HepG2 (cell line): ENCODE results near the gene METTL15. TPM values are rescaled to one million over a fixed set of nuclear protein-coding genes. Genes with fewer than 3 reads are reported as not detected.

Source experiments
- ATAC-seq: fragments of 200-7000 bp; cut with Tn5 transposase; 3 replicates; pipeline ENCODE4 v1.9.1; 2020; ENCODE audit warnings: mild to moderate bottlenecking, moderate library complexity
- BruUV-seq: library from RNA; stranded (reverse); fragments of 400-500 nt; replicated peaks from 2 replicates; lab custom pipeline; 2021; lab: Mats Ljungman, UMichigan
- CTCF ChIA-PET: fragments of 300-600 bp; formaldehyde crosslinking; extraction: SDS; loops from one replicate; lab custom pipeline; 2021; ENCODE audit warnings: low total read pairs, inconsistent platforms, low intra/inter-chr PET ratio; lab: Yijun Ruan, JAX
- POLR2A ChIA-PET: fragments of 350-600 bp; sonication (Branson Sonifier 250); formaldehyde crosslinking; loops from one replicate; lab custom pipeline; 2020; ENCODE audit warnings: antibody characterized with exemption, inconsistent platforms; lab: Yijun Ruan, JAX
- DNase-seq: peaks from one replicate; pipeline ENCODE4 v3.0.0-alpha.2; 2015; ENCODE audit warnings: low spot score
- FAIRE-seq: peaks from 3 replicates; lab custom pipeline; 2011; peaks lifted over from hg19 to GRCh38; lab: Jason Lieb, UNC
- H2AFZ ChIP-seq: one replicate; pipeline ENCODE4 v1.6.1; 2011; ENCODE audit warnings: low read length, inconsistent platforms
- H3K27ac ChIP-seq: fragments of 300-600 bp; 3 replicates; pipeline ENCODE4 v1.8.0; 2011; ENCODE audit warnings: mixed run types, mild to moderate bottlenecking, mixed read lengths, low read length, inconsistent platforms; ENCODE audit not compliant: insufficient read depth; ENCODE audit errors: extremely low read length
- H3K27me3 ChIP-seq, 2 experiments: fragments of 200-600 bp in 1 of 2; 2 replicates in 1 of 2; 3 replicates in 1 of 2; pipeline versions ENCODE4 v1.6.0 to v1.8.0; 2011; ENCODE audit warnings: low read length in 2 of 2, mild to moderate bottlenecking in 2 of 2, moderate library complexity in 2 of 2, inconsistent platforms in 1 of 2; ENCODE audit not compliant: insufficient read depth in 2 of 2, control insufficient read depth in 1 of 2
- H3K36me3 ChIP-seq, 2 experiments: fragments of 200-600 bp in 1 of 2; replicated peaks in 1 of 2; 2 replicates in 1 of 2; 3 replicates in 1 of 2; pipeline versions ENCODE4 v1.5.1 to v1.8.0; 2011; ENCODE audit warnings: low read length in 2 of 2, inconsistent platforms in 1 of 2; ENCODE audit not compliant: insufficient read depth in 2 of 2, control insufficient read depth in 1 of 2
- H3K4me1 ChIP-seq: 2 replicates; pipeline ENCODE4 v1.5.1; 2012; ENCODE audit warnings: low read length, inconsistent platforms; ENCODE audit not compliant: insufficient read depth
- H3K4me2 ChIP-seq: 2 replicates; pipeline ENCODE4 v1.6.0; 2011; ENCODE audit warnings: low read depth, low read length, inconsistent platforms
- H3K4me3 ChIP-seq, 3 experiments: fragments of 200-600 bp in 1 of 3; sonication (generic), shearing (Covaris generic) in 1 of 3; replicated peaks in 1 of 3; 2 replicates each; pipeline ENCODE4 v1.5.1; 2011 to 2016; ENCODE audit warnings: low read length in 3 of 3, inconsistent platforms in 2 of 3, low read depth in 2 of 3, mild to moderate bottlenecking in 2 of 3, control low read depth in 1 of 3, mixed read lengths in 1 of 3; ENCODE audit not compliant: insufficient read depth in 1 of 3
- H3K79me2 ChIP-seq: one replicate; pipeline ENCODE4 v1.6.1; 2011; ENCODE audit warnings: low read length, inconsistent platforms; ENCODE audit not compliant: insufficient read depth
- H3K9ac ChIP-seq: 2 replicates; pipeline ENCODE4 v1.6.0; 2011; ENCODE audit warnings: mild to moderate bottlenecking, low read depth, low read length, inconsistent platforms; ENCODE audit not compliant: insufficient read depth
- H3K9me3 ChIP-seq: 2 replicates; pipeline ENCODE4 v1.5.1; 2012; ENCODE audit warnings: mild to moderate bottlenecking, low read length
- H4K20me1 ChIP-seq: 2 replicates; pipeline ENCODE4 v1.6.0; 2011; ENCODE audit warnings: inconsistent platforms, mild to moderate bottlenecking, low read length, moderate library complexity; ENCODE audit not compliant: insufficient read depth
- BCL3 ChIP-seq: sonication (generic); formaldehyde crosslinking; IDR thresholded peaks from 2 replicates; pipeline ENCODE4 v1.5.1; 2020; ENCODE audit warnings: mild to moderate bottlenecking, missing genetic modification reagents, moderate library complexity
- PRDM10 ChIP-seq: sonication (generic); formaldehyde crosslinking; IDR thresholded peaks from 2 replicates; pipeline ENCODE4 v1.4.0; 2020; ENCODE audit warnings: low read depth, missing genetic modification reagents
- YEATS2 ChIP-seq: sonication (generic); formaldehyde crosslinking; IDR thresholded peaks from 2 replicates; pipeline ENCODE4 v1.4.0; 2020; ENCODE audit warnings: missing genetic modification reagents, borderline replicate concordance
- ZKSCAN8 ChIP-seq: IDR thresholded peaks from 2 replicates; pipeline ENCODE4 v1.6.1; 2016; ENCODE audit warnings: borderline replicate concordance, missing genetic modification reagents, missing compliant biosample characterization
- ZNF878 ChIP-seq: sonication (generic); formaldehyde crosslinking; IDR thresholded peaks from 2 replicates; pipeline ENCODE4 v1.8.1; 2023; ENCODE audit warnings: mild to moderate bottlenecking, missing genetic modification reagents, moderate library complexity
- WGBS: methylation state at CpG from one replicate; pipeline ENCODE4 v1.1.6; 2017; ENCODE audit warnings: low lambda C conversion rate; 5-methylcytosine and 5-hydroxymethylcytosine counted together
- in situ Hi-C: cut with HindIII; loops from 2 replicates; pipeline ENCODE4 v1.10.0; 2017; ENCODE audit warnings: low pct_unique_long_range_greater_than_20kb; ENCODE audit not compliant: extremely low pct_ligation_motif_present
- intact Hi-C: fragments of 100-400 bp; cut with micrococcal nuclease; formaldehyde crosslinking; loops from one replicate; pipeline ENCODE4 v1.10.0; 2022; ENCODE audit not compliant: unreplicated experiment
- polyA plus RNA-seq, 8 experiments: library from polyadenylated mRNA; depleted of rRNA in 3 of 8; stranded (reverse) in 7 of 8; unstranded in 1 of 8; fragments of >200 nt; fragmentation: Illumina TruSeq in 4 of 8; extraction: Trizol in 4 of 8; gene quantifications; 2 replicates each; pipeline versions ENCODE4 v1.2.1 to v1.2.3, GENCODE V29; 2011 to 2016; ENCODE audit warnings: low read depth in 4 of 8, missing spikeins in 1 of 8, mixed read lengths in 1 of 8; ENCODE audit not compliant: insufficient read depth in 1 of 8
- total RNA-seq, 5 experiments: library from RNA; depleted of rRNA; stranded (reverse); fragments of >200 nt; fragmentation: Illumina TruSeq; extraction: Trizol; gene quantifications; 2 replicates each; pipeline ENCODE4 v1.2.3, GENCODE V29; 2016; ENCODE audit warnings: low read depth in 1 of 5
- TF ChIP-seq, protein P1 (sequence below): IDR thresholded peaks from 2 replicates; pipeline ENCODE4 v1.6.1; 2012; ENCODE audit warnings: inconsistent platforms

Gene METTL15
- total and polyA plus RNA-seq, 2 of the 13 experiments (the other 11 are each of a cell fraction or from before 2014, with no cell fraction given): 6.5 to 14.0 TPM

- no peak for TF ChIP-seq ZKSCAN8 (CRISPR knock-in tag)
Measured at GRCh38 chr11:28257761-28258160, 149.6 kb downstream of the METTL15 start (continued).

DNA sequence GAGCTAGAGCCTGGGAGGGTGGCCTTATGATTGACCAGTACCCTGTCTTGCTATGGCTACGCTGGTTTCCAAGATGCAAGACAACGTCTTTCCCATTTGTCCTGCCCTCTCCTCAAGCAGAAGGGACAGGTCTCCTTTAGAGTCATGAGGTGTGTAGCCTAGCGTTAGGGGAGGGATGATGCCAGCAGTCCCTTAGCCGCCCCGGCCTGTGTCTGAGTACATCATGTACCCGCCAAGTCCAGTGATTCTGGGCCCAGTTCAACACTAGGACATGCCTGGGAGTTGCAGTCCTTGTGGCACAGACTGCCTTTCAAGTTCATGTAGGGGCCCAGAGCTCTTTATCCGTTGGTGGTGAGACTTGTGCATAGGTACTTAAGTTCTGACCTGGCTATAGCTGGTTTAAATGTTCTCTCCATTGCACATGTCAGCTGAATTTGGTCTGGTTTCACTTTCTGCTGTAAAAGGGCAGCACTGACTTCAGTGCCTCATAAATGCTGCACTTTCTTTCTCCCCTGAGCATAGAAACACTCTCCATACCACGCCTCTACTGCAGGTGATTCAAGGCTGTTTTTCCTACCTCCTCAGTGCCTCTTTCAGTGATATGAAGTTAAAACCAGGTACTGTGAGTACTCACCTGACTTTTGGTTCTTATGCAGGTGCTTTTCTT is 151.1 kb downstream of the METTL15 start:
- DNase-seq: no peak
- Histone ChIP-seq H3K27ac (no peak overlapping the region), H2AFZ (no peak overlapping the region), H3K4me3 (no peak overlapping the region), H3K36me3 (no peaks in the 10 kb centered on the region), H3K9ac (no peak overlapping the region), H4K20me1 (no peaks in the 10 kb centered on the region), H3K27me3 (no peaks in the 10 kb centered on the region), H3K9me3 (no peaks in the 10 kb centered on the region), H3K4me2 (no peak overlapping the region), H3K79me2 (no peaks in the 10 kb centered on the region), H3K4me1 (no peaks in the 10 kb centered on the region)
- CTCF ChIA-PET: no interaction called here
- in situ Hi-C loops: no loop called here
- TF ChIP-seq, protein P1, sequence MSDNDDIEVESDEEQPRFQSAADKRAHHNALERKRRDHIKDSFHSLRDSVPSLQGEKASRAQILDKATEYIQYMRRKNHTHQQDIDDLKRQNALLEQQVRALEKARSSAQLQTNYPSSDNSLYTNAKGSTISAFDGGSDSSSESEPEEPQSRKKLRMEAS: no peak
- TF ChIP-seq BCL3 (CRISPR knock-in tag) (no peak), ZNF878 (CRISPR knock-in tag) (no peak), YEATS2 (CRISPR knock-in tag) (no peak), PRDM10 (no peak)
- intact Hi-C loops: no loop called here
- no TSS peak for BruUV-seq
- ATAC-seq: no peak
- WGBS: 95% methylated on average over 7 of the region's 8 CpGs
- POLR2A ChIA-PET: no interaction called here
- FAIRE-seq: no peak
